H9 (cell line): ENCODE data around the gene PLXNB1. TPM values are rescaled to one million over a fixed set of nuclear protein-coding genes. Genes with fewer than 3 reads are reported as not detected.
A peak's percentile ranks its signal among the peaks of the same experiment; 100 is the strongest.

Experiments used
- DNase-seq: peaks from one replicate; pipeline ENCODE4 v3.0.0-alpha.2; 2017
- H2AFZ ChIP-seq: one replicate; pipeline ENCODE4 v1.6.1; 2013; ENCODE audit warnings: mild to moderate bottlenecking, low read length, control low read depth, moderate library complexity
- H2AK5ac ChIP-seq: 2 replicates; pipeline ENCODE4 v1.6.1; 2013; ENCODE audit warnings: low read length, control low read depth, mixed read lengths; ENCODE audit not compliant: insufficient read length
- H2BK120ac ChIP-seq: one replicate; pipeline ENCODE4 v1.6.1; 2013; ENCODE audit warnings: low read depth, mild to moderate bottlenecking, low read length, control low read depth, inconsistent platforms; ENCODE audit not compliant: poor library complexity, severe bottlenecking
- H2BK12ac ChIP-seq: 2 replicates; pipeline ENCODE4 v1.6.1; 2013; ENCODE audit warnings: low read length, control low read depth, mixed read lengths, low read depth; ENCODE audit not compliant: insufficient read length
- H2BK15ac ChIP-seq: 2 replicates; pipeline ENCODE4 v1.6.1; 2013; ENCODE audit warnings: low read depth, low read length, control low read depth
- H2BK20ac ChIP-seq: one replicate; pipeline ENCODE4 v1.6.1; 2013; ENCODE audit warnings: low read depth, mild to moderate bottlenecking, low read length, control low read depth, inconsistent platforms; ENCODE audit not compliant: poor library complexity, severe bottlenecking
- H2BK5ac ChIP-seq: 2 replicates; pipeline ENCODE4 v1.6.1; 2013; ENCODE audit warnings: low read length, control low read depth, mixed read lengths; ENCODE audit not compliant: insufficient read length
- H3K14ac ChIP-seq: 2 replicates; pipeline ENCODE4 v1.6.1; 2013; ENCODE audit warnings: low read length, control low read depth; ENCODE audit not compliant: insufficient read depth
- H3K18ac ChIP-seq: 2 replicates; pipeline ENCODE4 v1.6.1; 2013; ENCODE audit warnings: low read depth, mild to moderate bottlenecking, mixed read lengths, low read length, control low read depth; ENCODE audit not compliant: insufficient read length
- H3K23ac ChIP-seq: 2 replicates; pipeline ENCODE4 v1.6.1; 2013; ENCODE audit warnings: low read length, control low read depth, mixed read lengths, low read depth; ENCODE audit not compliant: insufficient read length
- H3K23me2 ChIP-seq: 2 replicates; pipeline ENCODE4 v1.6.1; 2013; ENCODE audit warnings: low read depth, mild to moderate bottlenecking, mixed read lengths, low read length, control low read depth; ENCODE audit not compliant: insufficient read length, poor library complexity, severe bottlenecking
- H3K27ac ChIP-seq: 2 replicates; pipeline ENCODE4 v1.5.1; 2013; ENCODE audit warnings: low read length, control low read depth, mixed read lengths, low read depth; ENCODE audit not compliant: insufficient read length
- H3K27me3 ChIP-seq: 2 replicates; pipeline ENCODE4 v1.6.1; 2013; ENCODE audit warnings: low read length, control low read depth, inconsistent platforms; ENCODE audit not compliant: insufficient read depth
- H3K4ac ChIP-seq: 2 replicates; pipeline ENCODE4 v1.6.1; 2013; ENCODE audit warnings: low read depth, mild to moderate bottlenecking, control low read depth, inconsistent platforms, low read length, moderate library complexity
- H3K4me1 ChIP-seq: 2 replicates; pipeline ENCODE4 v1.6.1; 2013; ENCODE audit warnings: low read length, control low read depth, inconsistent platforms; ENCODE audit not compliant: insufficient read depth
- H3K4me2 ChIP-seq: 2 replicates; pipeline ENCODE4 v1.6.1; 2013; ENCODE audit warnings: low read length, control low read depth, mixed read lengths; ENCODE audit not compliant: insufficient read length, insufficient read depth
- H3K56ac ChIP-seq: 2 replicates; pipeline ENCODE4 v1.6.1; 2013; ENCODE audit warnings: low read depth, mild to moderate bottlenecking, mixed read lengths, low read length, control low read depth; ENCODE audit not compliant: insufficient read length
- H3K79me1 ChIP-seq: 2 replicates; pipeline ENCODE4 v1.6.1; 2013; ENCODE audit warnings: low read depth, mild to moderate bottlenecking, moderate library complexity, low read length, control low read depth, inconsistent platforms; ENCODE audit not compliant: insufficient read depth, poor library complexity, severe bottlenecking
- H3K79me2 ChIP-seq: 2 replicates; pipeline ENCODE4 v1.6.1; 2013; ENCODE audit warnings: low read length, control low read depth, inconsistent platforms; ENCODE audit not compliant: insufficient read depth
- H3K9ac ChIP-seq: 2 replicates; pipeline ENCODE4 v1.6.1; 2013; ENCODE audit warnings: low read length, control low read depth, mixed read lengths; ENCODE audit not compliant: insufficient read length; ENCODE audit errors: extremely low read depth
- H3K9me3 ChIP-seq: one replicate; pipeline ENCODE4 v1.6.1; 2013; ENCODE audit warnings: low read depth, low read length, inconsistent platforms; ENCODE audit not compliant: control insufficient read depth
- H3T11ph ChIP-seq: one replicate; pipeline ENCODE4 v1.6.1; 2013; ENCODE audit warnings: mild to moderate bottlenecking, low read length, control low read depth, inconsistent platforms
- H4K20me1 ChIP-seq: one replicate; pipeline ENCODE4 v1.6.1; 2013; ENCODE audit not compliant: control insufficient read depth, insufficient read length, insufficient read depth
- H4K5ac ChIP-seq: 2 replicates; pipeline ENCODE4 v1.6.1; 2013; ENCODE audit warnings: low read depth, mild to moderate bottlenecking, mixed read lengths, low read length, control low read depth; ENCODE audit not compliant: insufficient read length
- H4K8ac ChIP-seq: replicated peaks from 2 replicates; pipeline ENCODE4 v1.6.1; 2013; ENCODE audit warnings: low read length, control low read depth, mixed read lengths, low read depth; ENCODE audit not compliant: insufficient read length
- H4K91ac ChIP-seq: 2 replicates; pipeline ENCODE4 v1.6.1; 2013; ENCODE audit warnings: low read depth, mild to moderate bottlenecking, moderate library complexity, mixed read lengths, low read length, control low read depth; ENCODE audit not compliant: insufficient read length
- H3K27ac Mint-ChIP-seq, 3 experiments: 2 replicates in 2 of 3; 3 replicates in 1 of 3; pipeline ENCODE4 v1.8.0; 2020 to 2021; ENCODE audit warnings: mixed read lengths in 3 of 3, mild to moderate bottlenecking in 1 of 3, moderate library complexity in 1 of 3
- H3K27me3 Mint-ChIP-seq: 2 replicates; pipeline ENCODE4 v1.8.0; 2021; ENCODE audit warnings: low read depth, mild to moderate bottlenecking, moderate library complexity, mixed read lengths
- H3K36me3 Mint-ChIP-seq, 3 experiments: 2 replicates in 2 of 3; 3 replicates in 1 of 3; pipeline ENCODE4 v1.8.0; 2020 to 2021; ENCODE audit warnings: low read depth in 3 of 3, mixed read lengths in 3 of 3; ENCODE audit not compliant: insufficient read depth in 1 of 3
- H3K4me1 Mint-ChIP-seq, 2 experiments: 2 replicates each; pipeline ENCODE4 v1.8.0; 2020; ENCODE audit warnings: mixed read lengths in 2 of 2
- H3K4me3 Mint-ChIP-seq, 2 experiments: 2 replicates in 1 of 2; 3 replicates in 1 of 2; pipeline ENCODE4 v1.8.0; 2020 to 2021; ENCODE audit warnings: mild to moderate bottlenecking in 2 of 2, mixed read lengths in 2 of 2, moderate library complexity in 1 of 2
- H3K9me3 Mint-ChIP-seq, 2 experiments: 2 replicates in 1 of 2; 3 replicates in 1 of 2; pipeline ENCODE4 v1.8.0; 2020; ENCODE audit warnings: mild to moderate bottlenecking in 2 of 2, mixed read lengths in 2 of 2, moderate library complexity in 1 of 2
- CTCF ChIP-seq: fragments of 200-600 bp; sonication (generic); conservative IDR thresholded peaks from 3 replicates; pipeline ENCODE4 v1.8.0; 2021; ENCODE audit warnings: antibody characterized with exemption, mild to moderate bottlenecking
- WGBS: extraction: QIAGEN DNeasy Blood & Tissue Kit; methylation state at CpG from one replicate; pipeline ENCODE4 v1.1.7; 2013; ENCODE audit warnings: missing lambda C conversion rate, low lambda C conversion rate, mixed read lengths; ENCODE audit not compliant: insufficient read length; ENCODE audit errors: extremely low coverage; 5-methylcytosine and 5-hydroxymethylcytosine counted together
- total RNA-seq: library from RNA; stranded (reverse); gene quantifications from 2 replicates; pipeline ENCODE4 v1.2.1, GENCODE V29; 2021

PLXNB1 gene
- total RNA-seq, 1 experiment from 2014 or later = 184 TPM

GRCh38 chr3:48404440-48405342 is 25.2 kb downstream of the PLXNB1 start:
- Histone ChIP-seq H3K79me2 (no peaks in the 10 kb centered on the region), H3K27me3 (no peaks in the 10 kb centered on the region), H3K14ac (no peak overlapping the region), H3K4ac (no peak overlapping the region), H3T11ph (no peak overlapping the region), H2BK5ac (no peak overlapping the region), H2AK5ac (no peak overlapping the region), H2BK12ac (no peak overlapping the region), H2AFZ (no peak overlapping the region), H2BK120ac (no peak overlapping the region), H3K23me2 (no peaks in the 10 kb centered on the region), H3K23ac (no peak overlapping the region), H4K8ac (no peak overlapping the region), H3K27ac (no peak overlapping the region), H2BK20ac (no peak overlapping the region), H3K18ac (no peak overlapping the region), H2BK15ac (no peak overlapping the region), H4K91ac (no peak overlapping the region), H4K20me1 (no peaks in the 10 kb centered on the region), H3K9me3 (no peaks in the 10 kb centered on the region), H3K4me1 (no peaks in the 10 kb centered on the region), H3K56ac (no peak overlapping the region), H4K5ac (no peak overlapping the region), H3K9ac (no peak overlapping the region), H3K4me2 (no peak overlapping the region), H3K79me1 (no peaks in the 10 kb centered on the region)
- Mint-ChIP-seq H3K27me3 (no peaks in the 10 kb centered on the region; the same call in 1 of the 2 replicates), H3K4me1 (peaks cover 0 to under 1% of the 10 kb centered on the region in 2 experiments; a peak in 1 of 4 replicates), H3K27ac (no peak overlapping the region; a peak in 1 of 7 replicates), H3K4me3 (no peak overlapping the region), H3K36me3 (peaks cover 47 to 85% (median 68%) of the 10 kb centered on the region in 3 experiments), H3K9me3 (no peaks in the 10 kb centered on the region)
- peak; percentile 23 for DNase-seq
- WGBS = no CpG with 5 or more reads among the region's 21 CpGs
- no peak for TF ChIP-seq CTCF
